H54 (cell line): Measurements from ENCODE around the gene SSBP3.
A peak's percentile ranks its signal among the peaks of the same experiment; 100 is the strongest.

Source experiments
- DNase-seq: peaks from one replicate; pipeline ENCODE4 v3.0.0; 2011; ENCODE audit warnings: low spot score, mixed read lengths; ENCODE audit not compliant: insufficient read length
- FAIRE-seq: peaks from 3 replicates; lab custom pipeline; 2011; peaks lifted over from hg19 to GRCh38; lab: Jason Lieb, UNC
- POLR2A ChIP-seq: IDR thresholded peaks from 2 replicates; pipeline ENCODE4 v1.6.1; 2011; ENCODE audit warnings: low read depth, mild to moderate bottlenecking, low read length

Gene SSBP3

GRCh38 chr1:54291276-54292001 is 114.8 kb downstream of the SSBP3 start:
- TF ChIP-seq POLR2A, result no peak
- FAIRE-seq (no peak), DNase-seq (no peak)

GRCh38 chr1:54290506-54291184 is 115.5 kb downstream of the SSBP3 start:
- no peak for TF ChIP-seq POLR2A

GRCh38 chr1:54289712-54290233 is 116.4 kb downstream of the SSBP3 start:
- FAIRE-seq, result no peak
- DNase-seq, result no peak

More at GRCh38 chr1:54290506-54291184, 115.5 kb downstream of the SSBP3 start:
- DNase-seq (no peak), FAIRE-seq (no peak)

GRCh38 chr1:54287801-54288211 is 118.4 kb downstream of the SSBP3 start:
- no peak for FAIRE-seq
- TF ChIP-seq POLR2A, result no peak
- DNase-seq, result no peak

More at GRCh38 chr1:54289712-54290233, 116.4 kb downstream of the SSBP3 start:
- TF ChIP-seq POLR2A, result no peak

GRCh38 chr1:54287176-54287650 is 119.0 kb downstream of the SSBP3 start:
- peak; percentile 90 for FAIRE-seq
- no peak for TF ChIP-seq POLR2A
- DNase-seq, result peak; percentile 88

GRCh38 chr1:54285815-54286345 is 120.3 kb downstream of the SSBP3 start:
- no peak for FAIRE-seq
- no peak for DNase-seq
- TF ChIP-seq POLR2A, result no peak

- FAIRE-seq, result no peak
- DNase-seq, result no peak
Observed at GRCh38 chr1:54284781-54285529, 121.2 kb downstream of the SSBP3 start.

GRCh38 chr1:54283635-54284385 is 122.4 kb downstream of the SSBP3 start:
- DNase-seq (no peak), FAIRE-seq (no peak)
- no peak for TF ChIP-seq POLR2A

More at GRCh38 chr1:54284781-54285529, 121.2 kb downstream of the SSBP3 start:
- no peak for TF ChIP-seq POLR2A

- DNase-seq (no peak), FAIRE-seq (no peak)
- TF ChIP-seq POLR2A, result no peak
Observed at GRCh38 chr1:54282101-54282847, 123.9 kb downstream of the SSBP3 start.

- DNase-seq (no peak), FAIRE-seq (no peak)
- no peak for TF ChIP-seq POLR2A
Observed at GRCh38 chr1:54280651-54281050, 125.5 kb downstream of the SSBP3 start.

GRCh38 chr1:54279457-54279856 is 126.7 kb downstream of the SSBP3 start:
- FAIRE-seq (no peak), DNase-seq (no peak)
- TF ChIP-seq POLR2A, result no peak

- no peak for DNase-seq
- no peak for TF ChIP-seq POLR2A
- FAIRE-seq, result no peak
Observed at GRCh38 chr1:54278941-54279422, 127.2 kb downstream of the SSBP3 start.
